GM18505 (cell line): ENCODE results near the gene SNX14.
"Not testable (repeated sequence)": the region's sequence is repeated elsewhere in the genome, so short reads cannot be mapped to it uniquely, and the experiment has no call there.

ENCODE experiments used
- ATAC-seq: cut with Tn5 transposase; IDR thresholded peaks from one replicate; pipeline ENCODE4 v1.9.1; 2021; ENCODE audit not compliant: unreplicated experiment
- POLR2A ChIP-seq: IDR thresholded peaks from 4 replicates; pipeline ENCODE4 v1.6.1; 2011; ENCODE audit warnings: borderline replicate concordance; ENCODE audit not compliant: insufficient read depth, insufficient read length; ENCODE audit errors: extremely low read depth

SNX14 gene

DNA sequence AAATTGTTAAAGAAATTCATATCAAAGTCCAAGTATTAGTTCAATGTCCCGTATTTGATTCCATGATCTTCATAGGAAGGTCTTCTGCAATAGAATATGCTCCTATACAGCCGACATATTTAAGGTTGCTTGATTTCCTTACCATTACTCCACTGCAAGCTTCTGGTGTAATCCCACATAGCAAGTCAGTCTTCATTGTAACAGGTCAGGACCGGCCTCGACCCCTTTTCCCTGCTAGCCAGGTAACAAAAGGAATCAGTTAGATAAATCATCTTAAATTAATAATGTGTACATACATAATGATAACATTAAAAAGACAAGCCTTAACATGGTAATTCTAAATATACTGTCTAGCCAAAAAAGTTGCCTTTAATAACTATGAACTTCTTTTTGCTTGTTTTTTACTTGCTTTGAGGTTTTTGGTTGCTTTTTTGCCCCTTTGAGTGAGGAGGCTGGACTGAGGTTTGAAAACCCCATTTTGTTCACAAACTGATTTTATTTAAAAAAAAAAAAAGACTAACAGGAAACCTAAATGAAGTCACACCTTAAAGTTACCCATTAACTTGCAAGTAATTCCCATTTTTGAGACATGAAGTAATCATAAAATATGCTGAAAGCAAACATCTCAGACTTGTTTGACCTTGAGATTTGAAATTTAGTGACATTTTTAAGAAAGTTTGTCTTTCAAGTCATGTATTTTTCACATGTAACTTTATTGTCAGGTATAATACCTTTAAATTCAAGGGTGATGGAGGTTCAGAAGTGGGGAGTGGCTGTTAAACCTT lies 19.2 kb upstream of the SNX14 start:
- no peak for TF ChIP-seq POLR2A
- ATAC-seq = no peak

GRCh38 chr6:85610182-85610895 lies 16.7 kb upstream of the SNX14 start:
- TF ChIP-seq POLR2A = no peak
- no peak for ATAC-seq

GRCh38 chr6:85602100-85602499 lies 8.4 kb upstream of the SNX14 start:
- no peak for ATAC-seq
- TF ChIP-seq POLR2A = no peak

GRCh38 chr6:85600713-85601313 lies 7.2 kb upstream of the SNX14 start:
- no peak for TF ChIP-seq POLR2A
- ATAC-seq = no peak

DNA sequence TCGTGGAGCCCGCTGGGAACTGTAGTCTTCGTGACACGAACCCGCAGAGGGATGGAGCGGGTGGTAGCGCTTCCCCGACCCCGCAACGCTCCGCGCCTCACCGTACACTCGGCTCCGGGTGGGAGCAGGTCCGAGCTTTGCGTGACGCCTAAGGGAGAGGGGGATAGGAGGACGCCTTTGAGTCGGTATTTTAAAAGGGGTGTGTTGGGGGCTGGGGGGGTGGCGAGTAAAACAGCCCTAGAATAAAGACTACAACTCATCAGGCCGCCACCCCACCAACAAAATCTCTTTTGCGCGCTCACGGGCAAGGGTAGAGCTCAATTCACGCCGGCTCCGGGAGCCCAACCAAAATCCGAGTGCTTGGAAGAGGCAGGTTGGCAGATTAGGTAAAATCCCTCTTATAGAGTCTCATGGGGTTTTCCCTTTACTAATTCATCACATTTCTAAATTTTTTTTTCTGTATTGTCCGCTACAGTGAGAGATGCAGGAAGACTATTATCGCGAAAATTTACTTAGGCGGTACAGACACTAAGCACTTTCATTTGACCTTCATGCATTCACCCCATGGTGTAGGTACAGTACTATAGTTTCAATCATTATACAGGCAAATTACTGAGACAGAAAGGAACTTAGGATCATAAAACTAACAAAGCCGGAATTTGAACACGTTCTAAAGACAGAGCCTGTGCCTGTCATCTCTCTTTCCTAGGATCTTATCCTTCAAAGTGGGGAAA lies 706 bp upstream of the SNX14 start:
- TF ChIP-seq POLR2A = no peak
- no peak for ATAC-seq

- ATAC-seq = no peak
- no peak for TF ChIP-seq POLR2A
These were observed 1.6 kb downstream of the SNX14 start for GRCh38 chr6:85592033-85592432.

GRCh38 chr6:85591207-85591606 lies 2.5 kb downstream of the SNX14 start:
- no peak for ATAC-seq
- TF ChIP-seq POLR2A = no peak

DNA sequence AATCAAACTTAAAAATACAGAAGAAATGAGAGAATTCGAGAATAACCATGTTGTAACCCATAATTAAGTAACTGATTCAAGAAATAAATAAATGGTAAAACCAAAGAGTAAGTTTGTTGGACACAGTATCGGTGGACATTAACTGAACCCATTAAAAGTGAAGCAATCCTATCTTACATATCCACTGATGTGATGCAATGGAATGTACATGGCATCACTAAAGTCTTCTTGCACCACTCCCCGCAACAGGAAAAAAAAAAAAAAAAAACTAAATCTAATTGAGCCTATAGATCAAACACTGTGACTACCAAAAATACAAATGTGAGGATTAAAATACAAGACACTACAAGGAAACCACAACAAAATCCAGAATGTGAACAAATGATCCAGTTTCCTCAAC lies 7.9 kb downstream of the SNX14 start:
- ATAC-seq = no peak
- no peak for TF ChIP-seq POLR2A

GRCh38 chr6:85582832-85583231 lies 10.8 kb downstream of the SNX14 start:
- ATAC-seq = not testable (repeated sequence)

GRCh38 chr6:85581572-85581971 lies 12.1 kb downstream of the SNX14 start:
- no peak for TF ChIP-seq POLR2A
- no peak for ATAC-seq

DNA sequence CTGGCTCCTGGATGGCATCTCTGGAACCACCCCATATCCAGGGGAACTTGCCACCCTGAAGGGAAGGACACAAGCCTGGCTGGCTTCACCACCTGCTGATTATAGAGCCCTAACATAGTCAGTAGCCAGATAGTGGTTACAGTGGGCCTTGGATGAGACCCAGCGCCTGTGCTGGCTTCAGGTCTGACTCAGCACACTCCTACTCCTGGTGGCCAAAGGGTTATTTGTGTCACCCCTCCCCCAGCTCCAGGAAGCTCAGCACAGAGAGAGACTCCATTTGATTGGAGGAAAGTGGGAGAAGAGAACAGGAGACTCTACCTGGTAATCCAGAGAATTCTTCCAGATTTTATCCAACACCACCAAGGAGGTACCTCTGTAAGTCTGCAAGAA lies 12.8 kb downstream of the SNX14 start:
- TF ChIP-seq POLR2A = no peak
- ATAC-seq = no peak

DNA sequence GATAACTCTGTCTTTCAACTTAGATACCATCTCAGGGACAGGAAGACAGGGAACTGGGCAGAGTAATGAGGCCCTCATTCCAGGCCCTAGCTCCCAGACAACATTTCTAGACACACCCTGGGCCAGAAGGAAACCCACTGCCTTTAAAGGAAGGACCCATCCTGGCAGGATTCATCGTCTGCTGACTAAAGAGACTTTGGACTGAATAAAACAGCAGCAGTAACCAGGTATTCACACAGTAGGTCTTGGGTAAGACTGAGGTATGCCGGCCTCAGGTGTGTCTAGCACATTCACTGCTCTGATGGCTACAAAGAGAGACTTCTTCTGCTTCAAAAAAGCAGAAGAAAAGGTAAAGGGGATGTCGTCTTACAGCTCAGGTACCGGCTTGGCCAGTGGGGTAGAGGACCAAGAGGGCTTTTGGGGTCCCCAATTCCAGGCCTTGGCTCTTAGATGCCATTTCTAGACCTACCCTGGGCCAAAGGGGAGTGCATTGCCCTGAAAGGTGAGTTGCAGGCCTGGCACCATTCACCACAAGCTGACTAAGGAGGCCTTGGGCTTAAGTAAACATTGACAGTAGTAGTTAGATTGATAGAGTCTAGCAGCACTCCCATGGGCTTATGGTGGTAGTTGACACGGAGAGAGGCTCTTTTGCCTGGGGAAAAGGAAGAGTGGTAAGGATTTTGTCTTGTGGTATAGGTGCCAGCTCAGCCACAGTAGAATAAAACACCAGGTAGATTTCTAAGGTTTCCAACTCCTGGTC lies 13.4 kb downstream of the SNX14 start:
- no peak for TF ChIP-seq POLR2A
- no peak for ATAC-seq

DNA sequence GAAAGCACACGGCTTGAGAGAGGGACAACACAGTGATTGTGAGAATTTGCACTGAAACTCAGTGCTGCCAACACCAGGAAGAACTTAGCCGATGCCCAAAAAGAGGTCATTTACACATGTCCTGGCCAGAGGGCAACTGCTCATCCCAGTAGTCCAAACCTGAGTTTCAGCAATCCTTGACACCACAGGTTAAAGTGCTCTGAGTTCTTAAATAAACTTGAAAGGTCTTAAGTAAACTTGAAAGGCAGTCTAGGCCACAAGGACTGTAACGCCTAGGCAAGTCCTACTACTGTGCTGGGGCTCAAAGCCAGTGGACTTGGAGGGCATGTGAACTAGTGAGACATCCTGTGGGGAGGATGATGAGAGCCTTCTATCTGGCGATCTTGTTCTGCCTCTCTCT lies 14.1 kb downstream of the SNX14 start:
- TF ChIP-seq POLR2A = no peak
- ATAC-seq = no peak
